HepG2 (cell line): ENCODE measurements around the gene LTK. TPM values are rescaled to one million over a fixed set of nuclear protein-coding genes. Genes with fewer than 3 reads are reported as not detected.
A peak's percentile ranks its signal among the peaks of the same experiment; 100 is the strongest.

ENCODE experiments used
- CBX1 ChIP-seq: IDR thresholded peaks from one replicate; pipeline ENCODE4 v1.6.1; 2016; ENCODE audit warnings: antibody characterized with exemption, low read depth
- KAT2B ChIP-seq: fragments of 150-350 bp; IDR thresholded peaks from 2 replicates; pipeline ENCODE4 v1.6.1; 2014; ENCODE audit warnings: low read depth, low read length, borderline replicate concordance
- KDM5A ChIP-seq: fragments of 200-600 bp; sonication (generic); IDR thresholded peaks from 2 replicates; pipeline ENCODE4 v1.7.0; 2018; ENCODE audit warnings: antibody characterized with exemption, mild to moderate bottlenecking, low read length, borderline replicate concordance
- KLF12 ChIP-seq: sonication (generic); formaldehyde crosslinking; IDR thresholded peaks from 2 replicates; pipeline ENCODE4 v1.4.0; 2020; ENCODE audit warnings: missing genetic modification reagents, borderline replicate concordance
- RXRB ChIP-seq: IDR thresholded peaks from 2 replicates; pipeline ENCODE4 v1.6.1; 2016; ENCODE audit warnings: borderline replicate concordance, missing genetic modification reagents, missing compliant biosample characterization
- SOX13 ChIP-seq, 3 experiments: fragments of 450-650 bp in 1 of 3; sonication (generic) in 1 of 3; formaldehyde crosslinking in 1 of 3; IDR thresholded peaks in 2 of 3; conservative IDR thresholded peaks in 1 of 3; 2 replicates each; pipeline versions ENCODE4 v1.5.0 to v1.6.1; 2016 to 2020; ENCODE audit warnings: antibody characterized with exemption in 1 of 3, mild to moderate bottlenecking in 1 of 3, missing compliant biosample characterization in 1 of 3, missing genetic modification reagents in 1 of 3, moderate library complexity in 1 of 3
- ZNF180 ChIP-seq: sonication (generic); formaldehyde crosslinking; IDR thresholded peaks from 2 replicates; pipeline ENCODE4 v1.4.0; 2020; ENCODE audit warnings: low read depth, missing genetic modification reagents, borderline replicate concordance
- ZNF30 ChIP-seq: sonication (generic); formaldehyde crosslinking; IDR thresholded peaks from 2 replicates; pipeline ENCODE4 v1.5.0; 2020; ENCODE audit warnings: mild to moderate bottlenecking, missing genetic modification reagents
- ZNF44 ChIP-seq: sonication (generic); formaldehyde crosslinking; IDR thresholded peaks from 2 replicates; pipeline ENCODE4 v1.5.1; 2020; ENCODE audit warnings: mild to moderate bottlenecking, missing genetic modification reagents
- ZNF441 ChIP-seq: sonication (generic); formaldehyde crosslinking; IDR thresholded peaks from 2 replicates; pipeline ENCODE4 v1.7.0; 2021; ENCODE audit warnings: missing genetic modification reagents, borderline replicate concordance
- ZNF841 ChIP-seq: sonication (generic); formaldehyde crosslinking; IDR thresholded peaks from 2 replicates; pipeline ENCODE4 v1.8.1; 2023; ENCODE audit warnings: missing genetic modification reagents, borderline replicate concordance
- polyA plus RNA-seq, 8 experiments: library from polyadenylated mRNA; depleted of rRNA in 3 of 8; stranded (reverse) in 7 of 8; unstranded in 1 of 8; fragments of >200 nt; fragmentation: Illumina TruSeq in 4 of 8; extraction: Trizol in 4 of 8; gene quantifications; 2 replicates each; pipeline versions ENCODE4 v1.2.1 to v1.2.3, GENCODE V29; 2011 to 2016; ENCODE audit warnings: low read depth in 4 of 8, missing spikeins in 1 of 8, mixed read lengths in 1 of 8; ENCODE audit not compliant: insufficient read depth in 1 of 8
- total RNA-seq, 5 experiments: library from RNA; depleted of rRNA; stranded (reverse); fragments of >200 nt; fragmentation: Illumina TruSeq; extraction: Trizol; gene quantifications; 2 replicates each; pipeline ENCODE4 v1.2.3, GENCODE V29; 2016; ENCODE audit warnings: low read depth in 1 of 5
- TF ChIP-seq, protein P1 (sequence below), 2 experiments: fragments of 450-650 bp in 1 of 2; sonication (generic) in 1 of 2; formaldehyde crosslinking in 1 of 2; IDR thresholded peaks; 2 replicates each; pipeline versions ENCODE4 v1.6.1 to v1.8.0; 2016 to 2022; ENCODE audit warnings: antibody characterized with exemption in 1 of 2, mild to moderate bottlenecking in 1 of 2, missing genetic modification reagents in 1 of 2
- TF ChIP-seq, protein P2 (sequence below): IDR thresholded peaks from 2 replicates; pipeline ENCODE4 v1.6.1; 2016
- TF ChIP-seq, protein P3 (sequence below): sonication (generic); formaldehyde crosslinking; conservative IDR thresholded peaks from 2 replicates; pipeline ENCODE4 v1.8.1; 2023; ENCODE audit warnings: missing genetic modification reagents
- TF ChIP-seq, protein P4 (sequence below): sonication (generic); formaldehyde crosslinking; conservative IDR thresholded peaks from 2 replicates; pipeline ENCODE4 v1.8.0; 2022; ENCODE audit warnings: mild to moderate bottlenecking, moderate library complexity, missing genetic modification reagents

Gene LTK
- total and polyA plus RNA-seq, 2 of the 13 experiments (the other 11 are each of a cell fraction or from before 2014, with no cell fraction given) = 0.01 TPM; not detected in 1

DNA sequence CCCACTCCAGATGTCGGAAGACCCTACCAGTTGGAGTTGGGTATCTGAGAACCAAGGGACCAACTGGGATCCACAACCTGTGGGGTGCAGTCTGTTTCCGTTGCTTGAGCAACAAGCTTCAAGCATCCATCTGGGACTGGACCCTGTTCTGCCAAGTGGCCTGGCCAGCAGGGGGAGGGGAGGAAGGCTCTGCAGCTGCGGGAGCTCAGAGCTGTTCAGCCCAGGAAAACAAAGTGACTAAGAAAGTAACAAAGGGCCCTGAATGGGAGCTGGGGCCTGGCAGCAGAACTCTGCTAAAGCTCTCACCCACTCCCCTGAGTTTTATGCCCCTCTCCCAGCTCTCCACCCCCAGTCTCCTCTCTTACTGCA, 48.1 kb upstream of the LTK start (continued):
- TF ChIP-seq, protein P1, sequence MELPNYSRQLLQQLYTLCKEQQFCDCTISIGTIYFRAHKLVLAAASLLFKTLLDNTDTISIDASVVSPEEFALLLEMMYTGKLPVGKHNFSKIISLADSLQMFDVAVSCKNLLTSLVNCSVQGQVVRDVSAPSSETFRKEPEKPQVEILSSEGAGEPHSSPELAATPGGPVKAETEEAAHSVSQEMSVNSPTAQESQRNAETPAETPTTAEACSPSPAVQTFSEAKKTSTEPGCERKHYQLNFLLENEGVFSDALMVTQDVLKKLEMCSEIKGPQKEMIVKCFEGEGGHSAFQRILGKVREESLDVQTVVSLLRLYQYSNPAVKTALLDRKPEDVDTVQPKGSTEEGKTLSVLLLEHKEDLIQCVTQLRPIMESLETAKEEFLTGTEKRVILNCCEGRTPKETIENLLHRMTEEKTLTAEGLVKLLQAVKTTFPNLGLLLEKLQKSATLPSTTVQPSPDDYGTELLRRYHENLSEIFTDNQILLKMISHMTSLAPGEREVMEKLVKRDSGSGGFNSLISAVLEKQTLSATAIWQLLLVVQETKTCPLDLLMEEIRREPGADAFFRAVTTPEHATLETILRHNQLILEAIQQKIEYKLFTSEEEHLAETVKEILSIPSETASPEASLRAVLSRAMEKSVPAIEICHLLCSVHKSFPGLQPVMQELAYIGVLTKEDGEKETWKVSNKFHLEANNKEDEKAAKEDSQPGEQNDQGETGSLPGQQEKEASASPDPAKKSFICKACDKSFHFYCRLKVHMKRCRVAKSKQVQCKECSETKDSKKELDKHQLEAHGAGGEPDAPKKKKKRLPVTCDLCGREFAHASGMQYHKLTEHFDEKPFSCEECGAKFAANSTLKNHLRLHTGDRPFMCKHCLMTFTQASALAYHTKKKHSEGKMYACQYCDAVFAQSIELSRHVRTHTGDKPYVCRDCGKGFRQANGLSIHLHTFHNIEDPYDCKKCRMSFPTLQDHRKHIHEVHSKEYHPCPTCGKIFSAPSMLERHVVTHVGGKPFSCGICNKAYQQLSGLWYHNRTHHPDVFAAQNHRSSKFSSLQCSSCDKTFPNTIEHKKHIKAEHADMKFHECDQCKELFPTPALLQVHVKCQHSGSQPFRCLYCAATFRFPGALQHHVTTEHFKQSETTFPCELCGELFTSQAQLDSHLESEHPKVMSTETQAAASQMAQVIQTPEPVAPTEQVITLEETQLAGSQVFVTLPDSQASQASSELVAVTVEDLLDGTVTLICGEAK (IDR thresholded peaks at IDR 0.05) = no peak
- TF ChIP-seq, protein P1 (CRISPR knock-in tag; IDR thresholded peaks at IDR 0.05) = no peak
- TF ChIP-seq ZNF44 (CRISPR knock-in tag) = no peak
- TF ChIP-seq KDM5A = no peak
- TF ChIP-seq, protein P2, sequence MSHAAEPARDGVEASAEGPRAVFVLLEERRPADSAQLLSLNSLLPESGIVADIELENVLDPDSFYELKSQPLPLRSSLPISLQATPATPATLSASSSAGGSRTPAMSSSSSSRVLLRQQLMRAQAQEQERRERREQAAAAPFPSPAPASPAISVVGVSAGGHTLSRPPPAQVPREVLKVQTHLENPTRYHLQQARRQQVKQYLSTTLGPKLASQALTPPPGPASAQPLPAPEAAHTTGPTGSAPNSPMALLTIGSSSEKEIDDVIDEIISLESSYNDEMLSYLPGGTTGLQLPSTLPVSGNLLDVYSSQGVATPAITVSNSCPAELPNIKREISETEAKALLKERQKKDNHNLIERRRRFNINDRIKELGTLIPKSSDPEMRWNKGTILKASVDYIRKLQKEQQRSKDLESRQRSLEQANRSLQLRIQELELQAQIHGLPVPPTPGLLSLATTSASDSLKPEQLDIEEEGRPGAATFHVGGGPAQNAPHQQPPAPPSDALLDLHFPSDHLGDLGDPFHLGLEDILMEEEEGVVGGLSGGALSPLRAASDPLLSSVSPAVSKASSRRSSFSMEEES (CRISPR knock-in tag) = no peak
- no peak for TF ChIP-seq KAT2B
- TF ChIP-seq RXRB (CRISPR knock-in tag) = 0 out of 2 replicates have a peak, but pooled peaks have one; percentile 16
- TF ChIP-seq, protein P3, sequence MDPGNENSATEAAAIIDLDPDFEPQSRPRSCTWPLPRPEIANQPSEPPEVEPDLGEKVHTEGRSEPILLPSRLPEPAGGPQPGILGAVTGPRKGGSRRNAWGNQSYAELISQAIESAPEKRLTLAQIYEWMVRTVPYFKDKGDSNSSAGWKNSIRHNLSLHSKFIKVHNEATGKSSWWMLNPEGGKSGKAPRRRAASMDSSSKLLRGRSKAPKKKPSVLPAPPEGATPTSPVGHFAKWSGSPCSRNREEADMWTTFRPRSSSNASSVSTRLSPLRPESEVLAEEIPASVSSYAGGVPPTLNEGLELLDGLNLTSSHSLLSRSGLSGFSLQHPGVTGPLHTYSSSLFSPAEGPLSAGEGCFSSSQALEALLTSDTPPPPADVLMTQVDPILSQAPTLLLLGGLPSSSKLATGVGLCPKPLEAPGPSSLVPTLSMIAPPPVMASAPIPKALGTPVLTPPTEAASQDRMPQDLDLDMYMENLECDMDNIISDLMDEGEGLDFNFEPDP = 0 out of 2 replicates have a peak, but pooled peaks have one; percentile 15
- no peak for TF ChIP-seq ZNF841 (CRISPR knock-in tag)
- TF ChIP-seq, protein P4, sequence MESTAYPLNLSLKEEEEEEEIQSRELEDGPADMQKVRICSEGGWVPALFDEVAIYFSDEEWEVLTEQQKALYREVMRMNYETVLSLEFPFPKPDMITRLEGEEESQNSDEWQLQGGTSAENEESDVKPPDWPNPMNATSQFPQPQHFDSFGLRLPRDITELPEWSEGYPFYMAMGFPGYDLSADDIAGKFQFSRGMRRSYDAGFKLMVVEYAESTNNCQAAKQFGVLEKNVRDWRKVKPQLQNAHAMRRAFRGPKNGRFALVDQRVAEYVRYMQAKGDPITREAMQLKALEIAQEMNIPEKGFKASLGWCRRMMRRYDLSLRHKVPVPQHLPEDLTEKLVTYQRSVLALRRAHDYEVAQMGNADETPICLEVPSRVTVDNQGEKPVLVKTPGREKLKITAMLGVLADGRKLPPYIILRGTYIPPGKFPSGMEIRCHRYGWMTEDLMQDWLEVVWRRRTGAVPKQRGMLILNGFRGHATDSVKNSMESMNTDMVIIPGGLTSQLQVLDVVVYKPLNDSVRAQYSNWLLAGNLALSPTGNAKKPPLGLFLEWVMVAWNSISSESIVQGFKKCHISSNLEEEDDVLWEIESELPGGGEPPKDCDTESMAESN = no peak
- TF ChIP-seq ZNF441 = no peak
- TF ChIP-seq CBX1 = no peak
- TF ChIP-seq ZNF30 (CRISPR knock-in tag) = no peak
- no peak for TF ChIP-seq ZNF180 (CRISPR knock-in tag)
- no peak for TF ChIP-seq SOX13 (IDR thresholded peaks at IDR 0.05)
- TF ChIP-seq SOX13 (CRISPR knock-in tag; conservative IDR thresholded peaks at IDR 0.05 in 1 of 2, IDR thresholded peaks at IDR 0.05 in 1 of 2) = no peak
- TF ChIP-seq KLF12 = no peak
